ENCODE data around the gene FBXO11. TPM values are rescaled to one million over a fixed set of nuclear protein-coding genes. Genes with fewer than 3 reads are reported as not detected.
"Not testable (repeated sequence)": the region's sequence is repeated elsewhere in the genome, so short reads cannot be mapped to it uniquely, and the experiment has no call there.

Gene FBXO11
- polyA plus RNA-seq, 3 donors: 75.8 to 89.1 (median 81.0) TPM

- DNase-seq (ENCODE audit: low read depth in 3 of 3, low spot score in 2 of 3): no peak
Observed at GRCh38 chr2:47862949-47863348, 43.3 kb downstream of the FBXO11 start.

- not testable (repeated sequence) for DNase-seq (ENCODE audit: low read depth in 3 of 3, low spot score in 2 of 3)
Observed at GRCh38 chr2:47853067-47853777, 53.1 kb downstream of the FBXO11 start.

GRCh38 chr2:47850198-47850597, 56.1 kb downstream of the FBXO11 start:
- DNase-seq (ENCODE audit: low read depth in 3 of 3, low spot score in 2 of 3): no peak

GRCh38 chr2:47849368-47849767, 56.9 kb downstream of the FBXO11 start:
- no peak for DNase-seq (ENCODE audit: low read depth in 3 of 3, low spot score in 2 of 3)

GRCh38 chr2:47844162-47844561, 62.1 kb downstream of the FBXO11 start:
- no peak for DNase-seq (ENCODE audit: low read depth in 3 of 3, low spot score in 2 of 3)

- DNase-seq (ENCODE audit: low read depth in 3 of 3, low spot score in 2 of 3): no peak
Observed at GRCh38 chr2:47843407-47843806, 62.9 kb downstream of the FBXO11 start.

- no peak for DNase-seq (ENCODE audit: low read depth in 3 of 3, low spot score in 2 of 3)
Observed at GRCh38 chr2:47842846-47843245, 63.5 kb downstream of the FBXO11 start.

GRCh38 chr2:47838686-47839085, 67.6 kb downstream of the FBXO11 start:
- no peak for DNase-seq (ENCODE audit: low read depth in 3 of 3, low spot score in 2 of 3)

GRCh38 chr2:47838249-47838648, 68.0 kb downstream of the FBXO11 start:
- no peak for DNase-seq (ENCODE audit: low read depth in 3 of 3, low spot score in 2 of 3)

GRCh38 chr2:47833516-47833968, 72.8 kb downstream of the FBXO11 start:
- DNase-seq (ENCODE audit: low read depth in 3 of 3, low spot score in 2 of 3): no peak

GRCh38 chr2:47822518-47822917, 83.8 kb downstream of the FBXO11 start:
- no peak for DNase-seq (ENCODE audit: low read depth in 3 of 3, low spot score in 2 of 3)

GRCh38 chr2:47819834-47820233, 86.5 kb downstream of the FBXO11 start:
- DNase-seq (ENCODE audit: low read depth in 3 of 3, low spot score in 2 of 3): no peak

- DNase-seq (ENCODE audit: low read depth in 3 of 3, low spot score in 2 of 3): no peak
Observed at GRCh38 chr2:47818777-47819176, 87.5 kb downstream of the FBXO11 start.

- no peak for DNase-seq (ENCODE audit: low read depth in 3 of 3, low spot score in 2 of 3)
Observed at GRCh38 chr2:47815764-47816163, 90.5 kb downstream of the FBXO11 start.

GRCh38 chr2:47811668-47812067, 94.6 kb downstream of the FBXO11 start:
- DNase-seq (ENCODE audit: low read depth in 3 of 3, low spot score in 2 of 3): no peak

GRCh38 chr2:47810850-47811249, 95.4 kb downstream of the FBXO11 start:
- no peak for DNase-seq (ENCODE audit: low read depth in 3 of 3, low spot score in 2 of 3)

GRCh38 chr2:47809903-47810302, 96.4 kb downstream of the FBXO11 start:
- no peak for DNase-seq (ENCODE audit: low read depth in 3 of 3, low spot score in 2 of 3)

GRCh38 chr2:47808614-47809013, 97.7 kb downstream of the FBXO11 start:
- DNase-seq (ENCODE audit: low read depth in 3 of 3, low spot score in 2 of 3): no peak

- DNase-seq (ENCODE audit: low read depth in 3 of 3, low spot score in 2 of 3): no peak
Observed at GRCh38 chr2:47805850-47806249, 100.4 kb downstream of the FBXO11 start.

GRCh38 chr2:47803770-47804169, 102.5 kb downstream of the FBXO11 start:
- no peak for DNase-seq (ENCODE audit: low read depth in 3 of 3, low spot score in 2 of 3)

- DNase-seq (ENCODE audit: low read depth in 3 of 3, low spot score in 2 of 3): no peak
Observed at GRCh38 chr2:47803363-47803762, 102.9 kb downstream of the FBXO11 start.

- DNase-seq (ENCODE audit: low read depth in 3 of 3, low spot score in 2 of 3): no peak
Observed at GRCh38 chr2:47801118-47801517, 105.2 kb downstream of the FBXO11 start.

Measured in right renal cortex interstitium (tissue), 3 donors.